Neural progenitor cell (in vitro differentiated cells): ENCODE results near the gene RELT. TPM values are rescaled to one million over a fixed set of nuclear protein-coding genes. Genes with fewer than 3 reads are reported as not detected.

Experiments used
- DNase-seq: peaks from one replicate; pipeline ENCODE4 v3.0.0-alpha.2; 2016; ENCODE audit warnings: low spot score
- H2AFZ ChIP-seq: fragments of 200-600 bp; sonication (generic); replicated peaks from 2 replicates; pipeline ENCODE4 v1.6.1; 2016; ENCODE audit warnings: antibody characterized with exemption
- H3F3A ChIP-seq: fragments of 200-600 bp; sonication (generic); 2 replicates; pipeline ENCODE4 v1.6.1; 2016; ENCODE audit warnings: antibody characterized with exemption, low read depth
- H3K27ac ChIP-seq: fragments of 200-600 bp; sonication (generic); 2 replicates; pipeline ENCODE4 v1.5.1; 2016; ENCODE audit warnings: mild to moderate bottlenecking
- H3K27me3 ChIP-seq: fragments of 200-600 bp; sonication (generic); 2 replicates; pipeline ENCODE4 v1.6.1; 2016; ENCODE audit warnings: mild to moderate bottlenecking, moderate library complexity
- H3K36me3 ChIP-seq: fragments of 200-600 bp; sonication (generic); 2 replicates; pipeline ENCODE4 v1.5.1; 2016
- H3K4me1 ChIP-seq: fragments of 200-600 bp; sonication (generic); 2 replicates; pipeline ENCODE4 v1.6.1; 2016; ENCODE audit warnings: mixed run types
- H3K4me2 ChIP-seq: fragments of 200-600 bp; sonication (generic); 2 replicates; pipeline ENCODE4 v1.6.1; 2016
- H3K4me3 ChIP-seq: fragments of 200-600 bp; sonication (generic); 2 replicates; pipeline ENCODE4 v1.5.1; 2016
- H3K79me2 ChIP-seq: fragments of 200-600 bp; sonication (generic); 2 replicates; pipeline ENCODE4 v1.6.1; 2016; ENCODE audit warnings: low read depth
- H3K9ac ChIP-seq: fragments of 200-600 bp; sonication (generic); 2 replicates; pipeline ENCODE4 v1.6.1; 2016
- H3K9me3 ChIP-seq: fragments of 200-600 bp; sonication (generic); 2 replicates; pipeline ENCODE4 v1.5.1; 2016; ENCODE audit warnings: low read depth
- H4K20me1 ChIP-seq: fragments of 200-600 bp; sonication (generic); 2 replicates; pipeline ENCODE4 v1.6.1; 2016; ENCODE audit warnings: low read depth
- H3K27ac Mint-ChIP-seq: 3 replicates; pipeline ENCODE4 v1.8.0; 2021; ENCODE audit warnings: mixed read lengths
- H3K27me3 Mint-ChIP-seq: 2 replicates; pipeline ENCODE4 v1.8.0; 2022; ENCODE audit warnings: low read depth, mild to moderate bottlenecking, inconsistent platforms, moderate library complexity, mixed read lengths; ENCODE audit not compliant: insufficient read depth
- H3K36me3 Mint-ChIP-seq: 3 replicates; pipeline ENCODE4 v1.8.0; 2021; ENCODE audit warnings: mixed read lengths
- H3K4me1 Mint-ChIP-seq: 3 replicates; pipeline ENCODE4 v1.8.0; 2021; ENCODE audit warnings: mixed read lengths
- H3K4me3 Mint-ChIP-seq: 3 replicates; pipeline ENCODE4 v1.8.0; 2021; ENCODE audit warnings: mild to moderate bottlenecking, moderate library complexity, mixed read lengths
- H3K9me3 Mint-ChIP-seq: 3 replicates; pipeline ENCODE4 v1.8.0; 2020; ENCODE audit warnings: mixed read lengths
- EZH2 ChIP-seq: fragments of 200-600 bp; sonication (generic); IDR thresholded peaks from 2 replicates; pipeline ENCODE4 v1.6.1; 2017; ENCODE audit warnings: antibody characterized with exemption, mild to moderate bottlenecking, moderate library complexity
- EZH2phosphoT487 ChIP-seq: fragments of 200-600 bp; sonication (generic); IDR thresholded peaks from 2 replicates; pipeline ENCODE4 v1.6.1; 2017; ENCODE audit warnings: antibody characterized with exemption
- total RNA-seq: library from RNA; depleted of rRNA; stranded (reverse); fragments of >200 nt; gene quantifications from 2 replicates; pipeline ENCODE4 v1.2.3, GENCODE V29; 2015; ENCODE audit warnings: low replicate concordance
- TF ChIP-seq, protein P1 (sequence below): fragments of 200-600 bp; sonication (generic); IDR thresholded peaks from 2 replicates; pipeline ENCODE4 v1.5.1; 2017; ENCODE audit warnings: antibody characterized with exemption, mild to moderate bottlenecking

The RELT gene
- total RNA-seq, 1 donor from 2014 or later, result 5.4 TPM

- Histone ChIP-seq H3K79me2 (no peaks in the 10 kb centered on the region), H4K20me1 (peaks cover 34% of the 10 kb centered on the region), H3K4me1 (peaks cover 7% of the 10 kb centered on the region), H3K9ac (no peak overlapping the region), H3F3A (no peaks in the 10 kb centered on the region), H3K36me3 (no peaks in the 10 kb centered on the region), H3K4me2 (no peak overlapping the region), H3K4me3 (no peak overlapping the region), H3K27me3 (no peaks in the 10 kb centered on the region), H3K9me3 (no peaks in the 10 kb centered on the region), H2AFZ (no peak overlapping the region), H3K27ac (no peak overlapping the region)
- Mint-ChIP-seq H3K27ac (no peak overlapping the region), H3K9me3 (no peaks in the 10 kb centered on the region), H3K36me3 (no peaks in the 10 kb centered on the region), H3K27me3 (peaks cover 16% of the 10 kb centered on the region), H3K4me1 (peaks cover 19% of the 10 kb centered on the region), H3K4me3 (no peak overlapping the region)
- DNase-seq, result no peak
- TF ChIP-seq, protein P1, sequence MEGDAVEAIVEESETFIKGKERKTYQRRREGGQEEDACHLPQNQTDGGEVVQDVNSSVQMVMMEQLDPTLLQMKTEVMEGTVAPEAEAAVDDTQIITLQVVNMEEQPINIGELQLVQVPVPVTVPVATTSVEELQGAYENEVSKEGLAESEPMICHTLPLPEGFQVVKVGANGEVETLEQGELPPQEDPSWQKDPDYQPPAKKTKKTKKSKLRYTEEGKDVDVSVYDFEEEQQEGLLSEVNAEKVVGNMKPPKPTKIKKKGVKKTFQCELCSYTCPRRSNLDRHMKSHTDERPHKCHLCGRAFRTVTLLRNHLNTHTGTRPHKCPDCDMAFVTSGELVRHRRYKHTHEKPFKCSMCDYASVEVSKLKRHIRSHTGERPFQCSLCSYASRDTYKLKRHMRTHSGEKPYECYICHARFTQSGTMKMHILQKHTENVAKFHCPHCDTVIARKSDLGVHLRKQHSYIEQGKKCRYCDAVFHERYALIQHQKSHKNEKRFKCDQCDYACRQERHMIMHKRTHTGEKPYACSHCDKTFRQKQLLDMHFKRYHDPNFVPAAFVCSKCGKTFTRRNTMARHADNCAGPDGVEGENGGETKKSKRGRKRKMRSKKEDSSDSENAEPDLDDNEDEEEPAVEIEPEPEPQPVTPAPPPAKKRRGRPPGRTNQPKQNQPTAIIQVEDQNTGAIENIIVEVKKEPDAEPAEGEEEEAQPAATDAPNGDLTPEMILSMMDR, result no peak
- TF ChIP-seq EZH2phosphoT487 (no peak), EZH2 (no peak)
Measured at GRCh38 chr11:73392108-73393010, 16.2 kb downstream of the RELT start.

DNA sequence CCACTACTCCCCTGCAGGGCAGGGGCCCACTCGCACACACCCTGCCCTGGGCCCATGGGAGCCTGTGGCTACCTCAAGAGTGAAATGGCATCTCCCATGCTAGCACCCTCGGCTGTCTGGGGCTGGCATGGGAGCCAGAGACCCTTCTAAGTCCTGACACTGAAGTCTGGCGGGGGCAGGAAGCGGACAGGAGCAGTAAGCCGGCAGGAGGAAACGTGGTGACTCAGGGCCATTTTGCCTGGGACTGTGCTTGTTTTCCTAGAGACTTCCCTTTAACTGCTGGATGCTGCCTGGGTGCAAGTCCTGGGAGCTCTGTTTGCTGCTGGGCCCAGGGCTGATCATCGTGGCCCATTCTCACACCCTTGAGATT is 16.8 kb downstream of the RELT start:
- H2AFZ ChIP-seq, result no peak overlapping the region

GRCh38 chr11:73393479-73394415 is 17.5 kb downstream of the RELT start:
- Histone ChIP-seq H3K27me3 (no peaks in the 10 kb centered on the region), H3K9me3 (no peaks in the 10 kb centered on the region), H3K27ac (no peak overlapping the region), H3F3A (no peaks in the 10 kb centered on the region), H3K36me3 (no peaks in the 10 kb centered on the region), H3K4me1 (no peaks in the 10 kb centered on the region), H4K20me1 (peaks cover 20% of the 10 kb centered on the region), H3K79me2 (no peaks in the 10 kb centered on the region), H3K9ac (no peak overlapping the region), H3K4me3 (no peak overlapping the region), H3K4me2 (no peak overlapping the region), H2AFZ (no peak overlapping the region)
- H3K36me3 Mint-ChIP-seq, result no peaks in the 10 kb centered on the region
- H3K4me3 Mint-ChIP-seq, result no peak overlapping the region
- H3K27me3 Mint-ChIP-seq, result peaks cover 16% of the 10 kb centered on the region
- H3K9me3 Mint-ChIP-seq, result no peaks in the 10 kb centered on the region
- no peak for TF ChIP-seq EZH2phosphoT487
- TF ChIP-seq, protein P1, result peak; percentile 88
- H3K27ac Mint-ChIP-seq, result no peak overlapping the region
- peak; percentile 85 for DNase-seq
- H3K4me1 Mint-ChIP-seq, result peaks cover 9% of the 10 kb centered on the region

More for the DNA sequence above, 16.8 kb downstream of the RELT start:
- peaks cover 27% of the 10 kb centered on the region for H4K20me1 ChIP-seq
- DNase-seq, result no peak
- no peaks in the 10 kb centered on the region for H3K36me3 Mint-ChIP-seq
- no peak overlapping the region for H3K4me3 Mint-ChIP-seq
- no peaks in the 10 kb centered on the region for H3F3A ChIP-seq
- no peaks in the 10 kb centered on the region for H3K27me3 ChIP-seq
- TF ChIP-seq EZH2phosphoT487 (no peak), EZH2 (no peak)
- TF ChIP-seq, protein P1, result no peak
- H3K79me2 ChIP-seq, result no peaks in the 10 kb centered on the region
- H3K36me3 ChIP-seq, result no peaks in the 10 kb centered on the region
- H3K4me1 Mint-ChIP-seq, result peaks cover 13% of the 10 kb centered on the region
- H3K9me3 ChIP-seq, result no peaks in the 10 kb centered on the region
- H3K27ac Mint-ChIP-seq, result no peak overlapping the region
- no peak overlapping the region for H3K9ac ChIP-seq
- peaks cover 18% of the 10 kb centered on the region for H3K27me3 Mint-ChIP-seq
- no peak overlapping the region for H3K4me2 ChIP-seq
- H3K9me3 Mint-ChIP-seq, result no peaks in the 10 kb centered on the region
- no peak overlapping the region for H3K27ac ChIP-seq
- H3K4me1 ChIP-seq, result peaks cover under 1% of the 10 kb centered on the region
- H3K4me3 ChIP-seq, result no peak overlapping the region
